Osteoblast (primary cell): ENCODE data around the gene HYOU1. TPM values are rescaled to one million over a fixed set of nuclear protein-coding genes. Genes with fewer than 3 reads are reported as not detected.
A peak's percentile ranks its signal among the peaks of the same experiment; 100 is the strongest.
"Not testable (repeated sequence)": the region's sequence is repeated elsewhere in the genome, so short reads cannot be mapped to it uniquely, and the experiment has no call there.

Source experiments
- DNase-seq: peaks from one replicate; pipeline ENCODE4 v3.0.0; 2011; ENCODE audit warnings: low spot score, mixed read lengths; ENCODE audit not compliant: insufficient read length; ENCODE audit errors: missing footprints
- H2AFZ ChIP-seq: 2 replicates; pipeline ENCODE4 v1.6.0; 2011; ENCODE audit warnings: mild to moderate bottlenecking, low read length
- H3K27ac ChIP-seq: 2 replicates; pipeline ENCODE4 v1.5.1; 2011; ENCODE audit warnings: mild to moderate bottlenecking, low read depth, low read length, moderate library complexity
- H3K27me3 ChIP-seq: 2 replicates; pipeline ENCODE4 v1.6.0; 2012; ENCODE audit warnings: mild to moderate bottlenecking, control low read depth, inconsistent platforms, low read length, moderate library complexity; ENCODE audit not compliant: insufficient read depth
- H3K36me3 ChIP-seq: 2 replicates; pipeline ENCODE4 v1.5.1; 2011; ENCODE audit warnings: mild to moderate bottlenecking, low read length, control low read depth, moderate library complexity; ENCODE audit not compliant: insufficient read depth
- H3K4me1 ChIP-seq: 2 replicates; pipeline ENCODE4 v1.5.1; 2011; ENCODE audit warnings: mild to moderate bottlenecking, low read length, control low read depth, moderate library complexity; ENCODE audit not compliant: insufficient read depth
- H3K4me2 ChIP-seq: 2 replicates; pipeline ENCODE4 v1.6.0; 2011; ENCODE audit warnings: mild to moderate bottlenecking, low read length; ENCODE audit not compliant: insufficient read depth
- H3K4me3 ChIP-seq: fragments of 200-600 bp; sonication (generic); 3 replicates; pipeline ENCODE4 v1.5.1; 2012; ENCODE audit warnings: mild to moderate bottlenecking, low read length, inconsistent platforms; ENCODE audit not compliant: insufficient read depth
- H3K79me2 ChIP-seq: 2 replicates; pipeline ENCODE4 v1.6.0; 2012; ENCODE audit warnings: mild to moderate bottlenecking, low read length, control low read depth, inconsistent platforms; ENCODE audit not compliant: insufficient read depth
- H3K9me3 ChIP-seq: 2 replicates; pipeline ENCODE4 v1.5.1; 2011; ENCODE audit warnings: low read depth, low read length, control low read depth
- H4K20me1 ChIP-seq: 2 replicates; pipeline ENCODE4 v1.6.0; 2012; ENCODE audit warnings: mild to moderate bottlenecking, low read length, control low read depth; ENCODE audit not compliant: insufficient read depth
- CTCF ChIP-seq: IDR thresholded peaks from 2 replicates; pipeline ENCODE4 v1.5.1; 2011; ENCODE audit warnings: mild to moderate bottlenecking, low read depth, low read length, moderate library complexity; ENCODE audit errors: extremely low read depth
- total RNA-seq: library from RNA; depleted of rRNA; stranded (reverse); fragments of >200 nt; gene quantifications from 2 replicates; pipeline ENCODE4 v1.2.3, GENCODE V29; 2012

Gene HYOU1
- total RNA-seq, 1 donor = 117 TPM

GRCh38 chr11:119062779-119063178 lies 5.8 kb upstream of the HYOU1 start:
- TF ChIP-seq CTCF = no peak
- Histone ChIP-seq H3K9me3 (no peaks in the 10 kb centered on the region), H3K4me3 (no peak overlapping the region), H3K36me3 (no peaks in the 10 kb centered on the region), H3K27me3 (no peaks in the 10 kb centered on the region), H3K79me2 (peaks cover 28% of the 10 kb centered on the region), H3K4me1 (peaks cover 13% of the 10 kb centered on the region), H3K4me2 (no peak overlapping the region), H3K27ac (no peak overlapping the region), H2AFZ (no peak overlapping the region), H4K20me1 (no peaks in the 10 kb centered on the region)
- peak; percentile 68 for DNase-seq

GRCh38 chr11:119061256-119061655 lies 4.3 kb upstream of the HYOU1 start:
- TF ChIP-seq CTCF = no peak
- H4K20me1 ChIP-seq = peaks cover 1% of the 10 kb centered on the region
- no peaks in the 10 kb centered on the region for H3K9me3 ChIP-seq
- H3K79me2 ChIP-seq = peaks cover 27% of the 10 kb centered on the region
- H3K4me2 ChIP-seq = no peak overlapping the region
- H3K27me3 ChIP-seq = no peaks in the 10 kb centered on the region
- H2AFZ ChIP-seq = no peak overlapping the region
- H3K36me3 ChIP-seq = no peaks in the 10 kb centered on the region
- peaks cover 16% of the 10 kb centered on the region for H3K4me1 ChIP-seq
- H3K4me3 ChIP-seq = no peak overlapping the region
- H3K27ac ChIP-seq = no peak overlapping the region
- peak; percentile 26 for DNase-seq

- not testable (repeated sequence) for H3K27ac ChIP-seq, H3K27me3 ChIP-seq, H3K9me3 ChIP-seq, DNase-seq, H3K4me2 ChIP-seq, H2AFZ ChIP-seq, H3K4me3 ChIP-seq
- H3K4me1 ChIP-seq = peaks cover 26% of the 10 kb centered on the region
- peaks cover 11% of the 10 kb centered on the region for H4K20me1 ChIP-seq
- peaks cover 13% of the 10 kb centered on the region for H3K36me3 ChIP-seq
- H3K79me2 ChIP-seq = peaks cover 34% of the 10 kb centered on the region
These were observed 2.1 kb upstream of the HYOU1 start for GRCh38 chr11:119059128-119059527.

DNA sequence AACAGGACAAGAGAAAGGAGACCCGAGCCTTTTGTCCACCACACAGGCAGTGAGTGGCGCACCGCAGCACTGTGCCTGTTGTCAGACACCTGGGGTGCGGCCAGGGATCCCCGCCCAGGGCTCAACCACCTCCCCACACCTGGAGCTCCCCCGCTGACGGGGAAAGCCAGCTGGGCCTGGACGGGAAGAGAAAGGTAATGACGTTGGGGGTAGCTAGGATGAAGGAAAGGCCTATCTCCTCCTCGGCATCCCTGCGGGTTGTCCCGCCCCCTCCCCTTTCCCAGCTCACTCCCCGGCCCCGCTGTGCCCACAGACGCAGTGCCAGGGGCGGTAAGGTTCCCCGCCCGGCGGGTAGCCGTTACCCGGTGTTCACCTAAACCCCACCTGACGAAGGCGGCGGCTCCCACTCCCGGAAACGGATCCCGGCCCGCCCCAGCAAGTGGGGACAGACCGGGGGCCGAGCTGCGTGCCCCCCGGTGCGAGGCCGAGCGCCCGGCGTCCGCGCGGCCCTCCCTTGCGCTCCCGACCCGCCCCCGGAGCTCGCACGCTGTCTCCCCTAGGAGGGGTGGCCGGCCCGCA lies 495 bp downstream of the HYOU1 start:
- peak overlapping the region; percentile 94 for H3K4me3 ChIP-seq
- peaks cover 39% of the 10 kb centered on the region for H3K36me3 ChIP-seq
- peaks cover 18% of the 10 kb centered on the region for H3K4me1 ChIP-seq
- no peaks in the 10 kb centered on the region for H3K9me3 ChIP-seq
- peaks cover 31% of the 10 kb centered on the region for H3K79me2 ChIP-seq
- peak; percentile 85 for DNase-seq
- H3K27me3 ChIP-seq = no peaks in the 10 kb centered on the region
- peaks cover 21% of the 10 kb centered on the region for H4K20me1 ChIP-seq
- peak overlapping the region; percentile 77 for H2AFZ ChIP-seq
- TF ChIP-seq CTCF = no peak
- peak overlapping the region; percentile 95 for H3K4me2 ChIP-seq
- peak overlapping the region; percentile 77 for H3K27ac ChIP-seq
